Activated CD8-positive, alpha-beta memory T cell treated with anti-CD3 and anti-CD28 coated beads for 1 hour (primary cell): Measurements from ENCODE around the gene TMED7.
A peak's percentile ranks its signal among the peaks of the same experiment; 100 is the strongest.
"Not testable (repeated sequence)": the region's sequence is repeated elsewhere in the genome, so short reads cannot be mapped to it uniquely, and the experiment has no call there.

Source experiments
- DNase-seq, 2 donors: peaks; one replicate each; pipeline ENCODE4 v3.0.0-alpha.2; 2020; ENCODE audit warnings: low read depth in 1 of 2; ENCODE audit errors: extremely low read depth in 1 of 2

The TMED7 gene

DNA sequence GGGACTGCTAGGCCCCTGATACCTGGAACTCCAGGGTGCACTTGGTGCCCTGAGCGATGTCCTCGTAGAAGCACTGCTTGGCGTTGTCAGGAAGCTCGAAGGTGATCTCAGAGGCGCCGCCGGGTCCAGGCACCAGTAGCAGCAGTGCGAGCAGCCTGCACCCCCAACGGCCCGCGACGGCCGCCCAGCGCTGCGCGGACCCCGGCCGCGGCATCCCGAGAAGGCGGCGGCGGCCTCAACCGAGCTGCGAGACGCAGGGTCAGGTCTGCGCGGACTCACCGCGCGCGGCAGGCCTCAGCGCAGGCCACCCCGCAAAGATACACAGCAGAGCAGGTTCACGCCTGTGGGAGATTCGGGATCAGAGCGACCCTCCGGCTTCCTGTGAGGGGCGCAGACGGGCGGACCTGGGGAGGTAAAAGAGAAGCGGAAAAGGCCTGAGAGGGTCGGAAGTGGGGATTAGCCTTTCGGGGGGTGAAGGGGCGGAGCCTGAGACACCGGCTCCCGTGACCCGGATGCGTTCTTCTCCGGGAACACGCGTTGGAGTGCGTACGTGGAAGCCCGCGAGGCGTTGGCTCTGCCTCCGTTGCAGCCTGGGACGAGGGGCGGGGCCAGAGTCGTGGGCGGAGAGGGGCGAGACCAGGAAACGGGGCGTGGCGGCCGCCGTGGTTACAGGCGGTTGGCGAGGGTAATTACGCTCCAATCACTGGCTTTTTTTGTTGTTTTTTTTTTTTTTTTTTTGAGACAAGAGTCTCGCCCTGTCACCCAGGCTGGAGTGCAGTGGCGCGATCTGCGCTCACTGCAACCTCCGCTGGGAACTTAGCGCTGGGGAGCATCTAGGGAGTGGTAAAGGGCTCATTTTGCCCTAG lies at the start of gene TMED7:
TMED7 (minus strand) TSS at position 458 of the 866 bp plus-strand sequence; CDS start at position 214, 244 bp downstream.
- DNase-seq: peak; percentile 99 to 100

- DNase-seq: not testable (repeated sequence)
These were observed 48.9 kb upstream of the TMED7 start for GRCh38 chr5:115674782-115675181.

GRCh38 chr5:115673596-115673995 lies 47.8 kb upstream of the TMED7 start:
- DNase-seq: no peak

DNA sequence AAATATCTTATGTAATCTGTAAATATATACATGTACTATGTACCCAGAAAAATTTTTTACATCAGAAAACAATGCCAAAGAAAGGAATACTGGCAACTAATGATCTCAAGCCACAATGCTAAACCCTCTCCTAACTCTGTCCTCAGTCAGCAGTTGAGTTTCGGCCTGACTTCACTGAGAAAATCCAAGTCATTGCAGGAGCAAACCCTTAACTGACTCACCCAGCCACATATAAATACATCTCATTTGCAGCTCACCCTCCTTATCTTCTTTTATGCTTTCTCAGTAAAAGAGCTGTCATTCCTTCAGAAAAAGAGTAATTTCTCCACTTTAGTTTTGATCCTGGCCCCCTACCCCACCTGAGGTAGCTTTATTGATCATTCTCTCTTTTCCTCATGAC lies 46.1 kb upstream of the TMED7 start:
- no peak for DNase-seq

DNA sequence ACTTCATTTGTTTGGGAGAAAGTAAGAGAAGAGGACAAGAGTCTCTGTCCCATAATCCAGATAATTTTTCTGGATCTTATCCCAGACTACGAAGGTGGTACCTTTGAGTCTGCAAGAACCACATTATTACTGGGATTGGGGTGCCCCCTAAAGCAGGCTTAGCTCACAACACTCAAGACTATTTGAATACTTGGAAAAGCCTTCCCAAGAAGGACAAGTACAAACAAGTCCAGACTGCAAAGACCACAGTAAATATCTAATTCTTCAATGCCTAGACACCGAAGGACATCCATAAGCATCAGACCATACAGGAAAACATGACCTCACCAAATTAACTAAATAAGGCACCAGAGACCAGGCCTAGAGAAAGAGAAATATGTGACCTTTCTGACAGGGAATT lies 40.2 kb upstream of the TMED7 start:
- DNase-seq: no peak

- DNase-seq: no peak
These were observed 35.7 kb upstream of the TMED7 start for GRCh38 chr5:115661563-115661962.

DNA sequence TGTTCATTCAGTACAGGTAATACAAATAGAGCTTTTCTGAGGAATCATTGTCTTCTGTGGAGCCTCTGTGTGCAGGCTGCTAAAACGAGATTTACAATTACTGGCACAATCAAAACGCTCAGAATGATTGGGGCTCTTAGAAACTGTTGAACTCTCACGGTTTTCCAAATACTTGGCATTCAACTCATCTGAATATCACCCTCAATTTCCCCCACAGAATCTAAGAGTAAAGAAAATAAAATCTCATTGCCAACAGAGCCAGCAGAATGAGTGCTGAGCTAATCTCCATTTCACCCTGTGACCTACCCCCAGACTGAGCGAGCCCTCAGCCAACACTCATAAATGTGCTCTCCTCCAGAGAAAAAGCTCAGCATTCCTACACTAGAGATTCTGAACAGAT lies 35.3 kb upstream of the TMED7 start:
- no peak for DNase-seq

- no peak for DNase-seq
These were observed 32.0 kb upstream of the TMED7 start for GRCh38 chr5:115657881-115658233.

- DNase-seq: no peak
These were observed 31.5 kb upstream of the TMED7 start for GRCh38 chr5:115657125-115657880.

GRCh38 chr5:115656404-115656803 lies 30.6 kb upstream of the TMED7 start:
- DNase-seq: no peak

GRCh38 chr5:115655994-115656393 lies 30.2 kb upstream of the TMED7 start:
- DNase-seq: no peak

- no peak for DNase-seq
These were observed 23.7 kb upstream of the TMED7 start for GRCh38 chr5:115649541-115649940.

- DNase-seq: no peak
These were observed 22.2 kb upstream of the TMED7 start for GRCh38 chr5:115648056-115648455.

DNA sequence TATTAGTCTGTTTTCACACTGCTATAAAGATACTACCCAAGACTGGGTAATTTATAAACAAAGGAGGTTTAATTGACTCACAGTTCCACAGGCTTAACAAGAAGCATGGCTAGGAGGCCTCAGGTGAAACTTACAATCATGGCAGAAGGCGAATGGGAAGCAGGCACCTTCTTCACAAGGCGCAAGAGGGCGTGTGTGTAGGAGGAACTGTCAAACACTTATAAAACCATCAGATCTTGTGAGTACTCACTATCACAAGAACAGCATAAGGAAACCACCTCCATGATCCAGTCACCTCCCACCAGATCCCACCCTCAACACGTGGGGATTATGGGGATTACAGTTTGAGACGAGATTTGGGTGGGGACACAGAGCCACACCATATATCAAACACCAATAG lies 19.6 kb upstream of the TMED7 start:
- not testable (repeated sequence) for DNase-seq

GRCh38 chr5:115644046-115644445 lies 18.2 kb upstream of the TMED7 start:
- DNase-seq: no peak

GRCh38 chr5:115641948-115642347 lies 16.1 kb upstream of the TMED7 start:
- DNase-seq: no peak

GRCh38 chr5:115640274-115640673 lies 14.4 kb upstream of the TMED7 start:
- DNase-seq: no peak

DNA sequence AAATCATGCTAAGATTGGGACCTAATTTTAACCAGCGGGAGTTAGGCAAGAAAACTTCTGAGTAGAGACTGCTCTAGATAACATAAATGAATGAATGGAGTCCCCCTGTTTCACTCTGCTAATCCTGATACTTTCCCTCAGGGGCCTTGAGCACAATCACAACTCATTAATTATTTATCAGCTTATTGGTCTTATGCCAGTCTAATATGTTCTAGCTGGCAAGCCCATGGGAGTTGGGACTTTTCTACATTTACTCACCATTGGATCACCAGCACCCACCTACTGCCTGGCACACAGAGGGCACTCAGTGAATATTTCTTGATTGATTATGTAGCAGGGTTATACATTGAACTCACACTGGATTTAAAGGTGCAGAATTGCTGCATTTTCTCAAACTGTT lies 13.5 kb upstream of the TMED7 start:
- DNase-seq: no peak

GRCh38 chr5:115637507-115637906 lies 11.7 kb upstream of the TMED7 start:
- DNase-seq: no peak

- no peak for DNase-seq
These were observed 10.2 kb upstream of the TMED7 start for GRCh38 chr5:115636008-115636407.

DNA sequence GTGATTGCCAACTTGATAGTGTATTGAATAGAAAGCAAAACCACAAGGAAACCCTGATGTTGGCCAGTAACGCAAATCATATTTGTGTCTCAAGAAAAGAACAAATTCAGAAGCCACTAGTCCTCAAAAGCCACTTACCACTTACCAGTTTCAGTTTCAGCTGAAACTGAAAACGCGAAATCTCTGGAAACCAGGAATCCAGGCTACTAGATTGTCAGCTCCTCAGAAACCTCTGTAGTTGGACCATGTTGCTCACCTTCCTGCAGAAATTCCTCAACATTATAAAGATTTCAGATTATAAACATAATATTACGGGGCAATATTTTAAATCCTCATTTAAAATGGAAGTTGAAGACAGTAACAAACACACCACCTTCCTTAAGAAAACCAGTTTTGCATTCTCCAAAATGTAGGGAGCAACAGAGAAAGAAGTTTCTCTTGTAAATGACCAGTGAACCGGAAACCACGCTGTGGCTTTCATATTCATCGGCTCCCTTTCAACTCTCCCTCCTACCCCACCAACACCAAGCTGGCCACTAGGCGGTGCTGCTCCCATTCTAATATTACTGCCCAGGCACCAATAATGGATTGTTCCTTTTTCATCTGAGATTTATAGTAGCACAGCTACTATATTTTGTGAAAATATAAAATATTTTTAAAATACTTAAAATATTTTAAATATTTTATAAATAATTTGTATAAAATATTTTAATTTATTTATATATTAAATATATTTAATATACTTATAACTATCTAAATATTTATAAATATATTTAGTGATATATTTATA lies 8.7 kb upstream of the TMED7 start:
- peak; percentile 56 to 71 for DNase-seq
